Stimulated activated CD4-positive, alpha-beta T cell treated with anti-CD3 and anti-CD28 coated beads, Interleukin-4, amount 100 ng/mL, for 1 hour (primary cell): Measurements from ENCODE around the gene IL34.

Experiments used
- DNase-seq: peaks from one replicate; pipeline ENCODE4 v3.0.0-alpha.2; 2020

Gene IL34

GRCh38 chr16:70703835-70704381 lies 57.5 kb downstream of the IL34 start:
- no peak for DNase-seq

GRCh38 chr16:70704586-70704985 lies 58.2 kb downstream of the IL34 start:
- DNase-seq: no peak

- no peak for DNase-seq
Observed at GRCh38 chr16:70705056-70705455, 58.7 kb downstream of the IL34 start.

GRCh38 chr16:70706948-70707465 lies 60.6 kb downstream of the IL34 start:
- no peak for DNase-seq

- no peak for DNase-seq
Observed at GRCh38 chr16:70708366-70709246, 62.2 kb downstream of the IL34 start.

GRCh38 chr16:70709457-70709856 lies 63.1 kb downstream of the IL34 start:
- no peak for DNase-seq

- DNase-seq: no peak
Observed at GRCh38 chr16:70709942-70710341, 63.6 kb downstream of the IL34 start.
